Astrocyte (in vitro differentiated cells and primary cell): ENCODE data around the gene RAB17. TPM values are rescaled to one million over a fixed set of nuclear protein-coding genes. Genes with fewer than 3 reads are reported as not detected.

Source experiments
- DNase-seq: peaks from one replicate; pipeline ENCODE4 v3.0.0-alpha.2; 2010; ENCODE audit warnings: low read depth
- FAIRE-seq: peaks from 2 replicates; lab custom pipeline; 2011; peaks lifted over from hg19 to GRCh38; lab: Jason Lieb, UNC
- H2AFZ ChIP-seq: 2 replicates; pipeline ENCODE4 v1.6.0; 2012; ENCODE audit warnings: low read depth, low read length, inconsistent platforms
- H3K27ac ChIP-seq: 2 replicates; pipeline ENCODE4 v1.5.1; 2011; ENCODE audit warnings: low read depth, low read length, inconsistent platforms
- H3K27me3 ChIP-seq: 2 replicates; pipeline ENCODE4 v1.6.0; 2011; ENCODE audit warnings: low read length, inconsistent platforms; ENCODE audit not compliant: insufficient read depth
- H3K36me3 ChIP-seq: 2 replicates; pipeline ENCODE4 v1.5.1; 2011; ENCODE audit warnings: low read length, inconsistent platforms; ENCODE audit not compliant: insufficient read depth
- H3K4me1 ChIP-seq: 2 replicates; pipeline ENCODE4 v1.5.1; 2011; ENCODE audit warnings: low read length, inconsistent platforms; ENCODE audit not compliant: insufficient read depth
- H3K4me2 ChIP-seq: 2 replicates; pipeline ENCODE4 v1.6.0; 2012; ENCODE audit warnings: low read length, inconsistent platforms
- H3K4me3 ChIP-seq: 2 replicates; pipeline ENCODE4 v1.5.1; 2011; ENCODE audit warnings: low read depth, mild to moderate bottlenecking, low read length, inconsistent platforms; ENCODE audit not compliant: insufficient read depth
- H3K79me2 ChIP-seq: 2 replicates; pipeline ENCODE4 v1.6.0; 2012; ENCODE audit warnings: mild to moderate bottlenecking, low read length, inconsistent platforms; ENCODE audit not compliant: insufficient read depth
- H3K9ac ChIP-seq: 2 replicates; pipeline ENCODE4 v1.6.0; 2012; ENCODE audit warnings: mild to moderate bottlenecking, low read length, inconsistent platforms
- H3K9me3 ChIP-seq: 2 replicates; pipeline ENCODE4 v1.5.1; 2012; ENCODE audit warnings: low read depth, mild to moderate bottlenecking, low read length, inconsistent platforms; ENCODE audit not compliant: insufficient read depth
- H4K20me1 ChIP-seq: 2 replicates; pipeline ENCODE4 v1.6.0; 2012; ENCODE audit warnings: low read length, inconsistent platforms; ENCODE audit not compliant: insufficient read depth
- H3K27ac Mint-ChIP-seq: one replicate; pipeline ENCODE4 v1.8.0; 2021; ENCODE audit warnings: mild to moderate bottlenecking, mixed read lengths; ENCODE audit not compliant: unreplicated experiment
- H3K27me3 Mint-ChIP-seq: one replicate; pipeline ENCODE4 v1.8.0; 2021; ENCODE audit warnings: low read depth, mixed read lengths; ENCODE audit not compliant: unreplicated experiment
- H3K36me3 Mint-ChIP-seq: one replicate; pipeline ENCODE4 v1.8.0; 2021; ENCODE audit warnings: low read depth, mixed read lengths; ENCODE audit not compliant: unreplicated experiment
- H3K4me1 Mint-ChIP-seq: one replicate; pipeline ENCODE4 v1.8.0; 2021; ENCODE audit warnings: low read depth, mixed read lengths; ENCODE audit not compliant: unreplicated experiment
- H3K4me3 Mint-ChIP-seq: one replicate; pipeline ENCODE4 v1.8.0; 2021; ENCODE audit warnings: mild to moderate bottlenecking, moderate library complexity, mixed read lengths; ENCODE audit not compliant: unreplicated experiment
- H3K9me3 Mint-ChIP-seq: one replicate; pipeline ENCODE4 v1.8.0; 2021; ENCODE audit warnings: mild to moderate bottlenecking, mixed read lengths; ENCODE audit not compliant: unreplicated experiment
- CTCF ChIP-seq: IDR thresholded peaks from 2 replicates; pipeline ENCODE4 v1.5.1; 2011; ENCODE audit warnings: low read depth, mild to moderate bottlenecking, inconsistent platforms, low read length, moderate library complexity; ENCODE audit not compliant: insufficient read depth
- EZH2 ChIP-seq: IDR thresholded peaks from 2 replicates; pipeline ENCODE4 v1.6.1; 2012; ENCODE audit warnings: mild to moderate bottlenecking, low read length, inconsistent platforms; ENCODE audit not compliant: insufficient read depth
- total RNA-seq: library from RNA; stranded (reverse); gene quantifications from 2 replicates; pipeline ENCODE4 v1.2.1, GENCODE V29; 2021

The RAB17 gene
- total RNA-seq, 1 donor from 2014 or later: 1.4 TPM

- Mint-ChIP-seq H3K4me1 (peaks cover 18% of the 10 kb centered on the region), H3K27me3 (no peaks in the 10 kb centered on the region), H3K9me3 (peaks cover 4% of the 10 kb centered on the region), H3K4me3 (no peak overlapping the region), H3K36me3 (peaks cover 11% of the 10 kb centered on the region), H3K27ac (no peak overlapping the region)
- Histone ChIP-seq H2AFZ (no peak overlapping the region), H3K27me3 (no peaks in the 10 kb centered on the region), H4K20me1 (peaks cover 43% of the 10 kb centered on the region), H3K4me3 (no peak overlapping the region), H3K36me3 (no peaks in the 10 kb centered on the region), H3K4me2 (no peak overlapping the region), H3K27ac (no peak overlapping the region), H3K9me3 (no peaks in the 10 kb centered on the region), H3K9ac (no peak overlapping the region), H3K4me1 (no peaks in the 10 kb centered on the region), H3K79me2 (peaks cover 45% of the 10 kb centered on the region)
- no peak for DNase-seq
- no peak for FAIRE-seq
- TF ChIP-seq CTCF (no peak), EZH2 (no peak)
Observed at GRCh38 chr2:237637429-237638135, 47.0 kb upstream of the RAB17 start.

- H3K36me3 Mint-ChIP-seq: peaks cover 11% of the 10 kb centered on the region
- no peaks in the 10 kb centered on the region for H3K27me3 Mint-ChIP-seq
- Histone ChIP-seq H3K9me3 (no peaks in the 10 kb centered on the region), H4K20me1 (peaks cover 43% of the 10 kb centered on the region), H2AFZ (no peak overlapping the region), H3K4me3 (no peak overlapping the region), H3K4me2 (no peak overlapping the region), H3K36me3 (no peaks in the 10 kb centered on the region), H3K79me2 (peaks cover 47% of the 10 kb centered on the region), H3K9ac (no peak overlapping the region), H3K27ac (no peak overlapping the region), H3K4me1 (no peaks in the 10 kb centered on the region), H3K27me3 (no peaks in the 10 kb centered on the region)
- no peak for DNase-seq
- FAIRE-seq: peak; percentile 9
- H3K27ac Mint-ChIP-seq: no peak overlapping the region
- TF ChIP-seq EZH2: no peak
- no peak for TF ChIP-seq CTCF
- H3K9me3 Mint-ChIP-seq: peaks cover 4% of the 10 kb centered on the region
- H3K4me1 Mint-ChIP-seq: peaks cover 18% of the 10 kb centered on the region
- no peak overlapping the region for H3K4me3 Mint-ChIP-seq
Observed at GRCh38 chr2:237636578-237636977, 46.0 kb upstream of the RAB17 start.

GRCh38 chr2:237633061-237633561 lies 42.6 kb upstream of the RAB17 start:
- H3K4me3 ChIP-seq: no peak overlapping the region
- FAIRE-seq (peak; percentile 55), DNase-seq (no peak)
- no peaks in the 10 kb centered on the region for H3K27me3 ChIP-seq
- H3K4me1 Mint-ChIP-seq: peaks cover 23% of the 10 kb centered on the region
- no peak overlapping the region for H3K4me3 Mint-ChIP-seq
- TF ChIP-seq CTCF (no peak), EZH2 (no peak)
- no peak overlapping the region for H3K9ac ChIP-seq
- H2AFZ ChIP-seq: no peak overlapping the region
- no peak overlapping the region for H3K4me2 ChIP-seq
- peaks cover 59% of the 10 kb centered on the region for H3K79me2 ChIP-seq
- no peaks in the 10 kb centered on the region for H3K36me3 ChIP-seq
- peaks cover 12% of the 10 kb centered on the region for H3K4me1 ChIP-seq
- no peaks in the 10 kb centered on the region for H3K9me3 ChIP-seq
- H3K27ac ChIP-seq: no peak overlapping the region
- H3K36me3 Mint-ChIP-seq: peaks cover 14% of the 10 kb centered on the region
- peaks cover 4% of the 10 kb centered on the region for H3K9me3 Mint-ChIP-seq
- no peaks in the 10 kb centered on the region for H3K27me3 Mint-ChIP-seq
- H3K27ac Mint-ChIP-seq: no peak overlapping the region
- H4K20me1 ChIP-seq: peaks cover 49% of the 10 kb centered on the region
